Suprapubic skin (tissue), 3 donors: ENCODE data around the gene SLC36A3.

Source experiments
- POLR2AphosphoS5 ChIP-seq, 3 donors: sonication (generic); formaldehyde crosslinking; IDR thresholded peaks; one replicate each; pipeline ENCODE4 v1.6.1; 2017; ENCODE audit warnings: antibody characterized with exemption in 3 of 3
- TF ChIP-seq, protein P1 (sequence below), 2 donors: fragments of 200-600 bp in 1 of 2; fragments of 450-650 bp in 1 of 2; sonication (generic) in 1 of 2; IDR thresholded peaks; one replicate each; pipeline ENCODE4 v1.5.1; 2016 to 2019; ENCODE audit warnings: antibody characterized with exemption in 2 of 2, mild to moderate bottlenecking in 1 of 2, moderate library complexity in 1 of 2

DNA sequence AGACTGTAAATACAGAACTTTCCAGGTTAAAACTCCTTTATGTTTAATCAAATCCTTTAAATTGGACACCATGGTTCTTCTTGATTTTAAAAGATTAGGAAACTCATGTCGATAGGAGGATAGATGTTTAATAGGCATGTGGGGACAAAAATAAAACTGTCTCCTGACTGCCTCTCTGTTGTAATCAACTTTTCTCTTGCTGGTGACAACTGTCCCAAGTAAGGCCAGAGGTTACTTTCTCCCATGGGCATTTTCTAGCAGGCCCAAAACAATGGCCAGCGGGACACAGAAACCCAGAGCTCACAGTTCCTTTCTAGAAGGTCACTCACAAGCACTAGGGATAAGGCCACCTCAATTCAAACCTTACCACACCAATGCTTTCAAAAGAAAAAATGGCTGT, 29.3 kb upstream of the SLC36A3 start:
- TF ChIP-seq, protein P1, sequence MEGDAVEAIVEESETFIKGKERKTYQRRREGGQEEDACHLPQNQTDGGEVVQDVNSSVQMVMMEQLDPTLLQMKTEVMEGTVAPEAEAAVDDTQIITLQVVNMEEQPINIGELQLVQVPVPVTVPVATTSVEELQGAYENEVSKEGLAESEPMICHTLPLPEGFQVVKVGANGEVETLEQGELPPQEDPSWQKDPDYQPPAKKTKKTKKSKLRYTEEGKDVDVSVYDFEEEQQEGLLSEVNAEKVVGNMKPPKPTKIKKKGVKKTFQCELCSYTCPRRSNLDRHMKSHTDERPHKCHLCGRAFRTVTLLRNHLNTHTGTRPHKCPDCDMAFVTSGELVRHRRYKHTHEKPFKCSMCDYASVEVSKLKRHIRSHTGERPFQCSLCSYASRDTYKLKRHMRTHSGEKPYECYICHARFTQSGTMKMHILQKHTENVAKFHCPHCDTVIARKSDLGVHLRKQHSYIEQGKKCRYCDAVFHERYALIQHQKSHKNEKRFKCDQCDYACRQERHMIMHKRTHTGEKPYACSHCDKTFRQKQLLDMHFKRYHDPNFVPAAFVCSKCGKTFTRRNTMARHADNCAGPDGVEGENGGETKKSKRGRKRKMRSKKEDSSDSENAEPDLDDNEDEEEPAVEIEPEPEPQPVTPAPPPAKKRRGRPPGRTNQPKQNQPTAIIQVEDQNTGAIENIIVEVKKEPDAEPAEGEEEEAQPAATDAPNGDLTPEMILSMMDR (IDR thresholded peaks at IDR 0.05), result no peak
- no peak for TF ChIP-seq POLR2AphosphoS5 (IDR thresholded peaks at IDR 0.05)
